SU-DHL-6 (cell line): ENCODE results near the gene GADD45GIP1.

Experiments
- CTCF ChIP-seq: fragments of 200-600 bp; sonication (generic); IDR thresholded peaks from one replicate; pipeline ENCODE4 v1.5.1; 2017; ENCODE audit warnings: antibody characterized with exemption, mild to moderate bottlenecking, low read length, moderate library complexity; ENCODE audit not compliant: insufficient read depth, poor library complexity, severe bottlenecking
- EZH2phosphoT487 ChIP-seq: fragments of 200-600 bp; sonication (generic), shearing (Covaris generic); conservative IDR thresholded peaks from 2 replicates; pipeline ENCODE4 v1.6.1; 2018; ENCODE audit warnings: mild to moderate bottlenecking, antibody characterized with exemption, low read length, moderate library complexity, mixed read lengths

- TF ChIP-seq CTCF (no peak), EZH2phosphoT487 (no peak)
Observed at GRCh38 chr19:12947702-12948611, 9.1 kb downstream of the GADD45GIP1 start.
